HepG2 (cell line): ENCODE results near the gene ASCL3.

Source experiments
- BHLHE40 ChIP-seq: IDR thresholded peaks from 2 replicates; pipeline ENCODE4 v1.6.1; 2011; ENCODE audit warnings: low read length, improper control_type of control experiment
- EZH2 ChIP-seq: conservative IDR thresholded peaks from 2 replicates; pipeline ENCODE4 v1.6.1; 2012; ENCODE audit warnings: mild to moderate bottlenecking, low read depth, low read length, moderate library complexity
- HDAC2 ChIP-seq: sonication (generic); formaldehyde crosslinking; IDR thresholded peaks from 2 replicates; pipeline ENCODE4 v1.4.0; 2020; ENCODE audit warnings: missing genetic modification reagents
- NFE2L1 ChIP-seq: sonication (generic); formaldehyde crosslinking; IDR thresholded peaks from 2 replicates; pipeline ENCODE4 v1.4.0; 2020; ENCODE audit warnings: missing genetic modification reagents, mild to moderate bottlenecking, borderline replicate concordance
- RELA ChIP-seq: sonication (generic); formaldehyde crosslinking; IDR thresholded peaks from 2 replicates; pipeline ENCODE4 v1.4.0; 2020; ENCODE audit warnings: missing genetic modification reagents
- SRSF4 ChIP-seq: fragments of 200-400 bp; formaldehyde crosslinking; IDR thresholded peaks from one replicate; pipeline ENCODE4 v1.6.1; 2018; ENCODE audit warnings: mild to moderate bottlenecking, low read depth, low read length, moderate library complexity; ENCODE audit not compliant: poor library complexity, severe bottlenecking
- ZNF605 ChIP-seq: sonication (generic); formaldehyde crosslinking; IDR thresholded peaks from 2 replicates; pipeline ENCODE4 v1.8.0; 2022; ENCODE audit warnings: mild to moderate bottlenecking, missing genetic modification reagents
- TF ChIP-seq, protein P1 (sequence below): sonication (generic); formaldehyde crosslinking; IDR thresholded peaks from 2 replicates; pipeline ENCODE4 v1.5.0; 2020; ENCODE audit warnings: mild to moderate bottlenecking, missing genetic modification reagents, moderate library complexity

GRCh38 chr11:8922691-8923090 lies 20.1 kb downstream of the ASCL3 start:
- TF ChIP-seq BHLHE40 (no peak), RELA (CRISPR knock-in tag) (no peak), ZNF605 (CRISPR knock-in tag) (no peak), NFE2L1 (CRISPR knock-in tag) (no peak), HDAC2 (CRISPR knock-in tag) (no peak), EZH2 (no peak), SRSF4 (no peak)
- TF ChIP-seq, protein P1, sequence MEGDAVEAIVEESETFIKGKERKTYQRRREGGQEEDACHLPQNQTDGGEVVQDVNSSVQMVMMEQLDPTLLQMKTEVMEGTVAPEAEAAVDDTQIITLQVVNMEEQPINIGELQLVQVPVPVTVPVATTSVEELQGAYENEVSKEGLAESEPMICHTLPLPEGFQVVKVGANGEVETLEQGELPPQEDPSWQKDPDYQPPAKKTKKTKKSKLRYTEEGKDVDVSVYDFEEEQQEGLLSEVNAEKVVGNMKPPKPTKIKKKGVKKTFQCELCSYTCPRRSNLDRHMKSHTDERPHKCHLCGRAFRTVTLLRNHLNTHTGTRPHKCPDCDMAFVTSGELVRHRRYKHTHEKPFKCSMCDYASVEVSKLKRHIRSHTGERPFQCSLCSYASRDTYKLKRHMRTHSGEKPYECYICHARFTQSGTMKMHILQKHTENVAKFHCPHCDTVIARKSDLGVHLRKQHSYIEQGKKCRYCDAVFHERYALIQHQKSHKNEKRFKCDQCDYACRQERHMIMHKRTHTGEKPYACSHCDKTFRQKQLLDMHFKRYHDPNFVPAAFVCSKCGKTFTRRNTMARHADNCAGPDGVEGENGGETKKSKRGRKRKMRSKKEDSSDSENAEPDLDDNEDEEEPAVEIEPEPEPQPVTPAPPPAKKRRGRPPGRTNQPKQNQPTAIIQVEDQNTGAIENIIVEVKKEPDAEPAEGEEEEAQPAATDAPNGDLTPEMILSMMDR (CRISPR knock-in tag): no peak
